ENCODE data around the gene SLC25A5.
"Not testable (repeated sequence)": the region's sequence is repeated elsewhere in the genome, so short reads cannot be mapped to it uniquely, and the experiment has no call there.

The SLC25A5 gene

GRCh38 chrX:119481323-119481801, 13.1 kb downstream of the SLC25A5 start:
- peak overlapping the region; percentile 57 for H3K9ac ChIP-seq (ENCODE audit: low read length)
- no peaks in the 10 kb centered on the region for H3K27me3 ChIP-seq (ENCODE audit: control insufficient read depth, insufficient read depth, low read length)
- H3K9me3 ChIP-seq (ENCODE audit: control insufficient read depth, low read length) = no peaks in the 10 kb centered on the region
- H3K4me3 ChIP-seq (ENCODE audit: low read length) = no peak overlapping the region
- no peaks in the 10 kb centered on the region for H3K36me3 ChIP-seq (ENCODE audit: control insufficient read depth, insufficient read depth, low read length)
- peaks cover 30% of the 10 kb centered on the region for H3K4me1 ChIP-seq (ENCODE audit: control insufficient read depth, insufficient read depth, low read length)

GRCh38 chrX:119482041-119482440, 13.8 kb downstream of the SLC25A5 start:
- peak overlapping the region; percentile 57 for H3K9ac ChIP-seq (ENCODE audit: low read length)
- no peaks in the 10 kb centered on the region for H3K27me3 ChIP-seq (ENCODE audit: control insufficient read depth, insufficient read depth, low read length)
- no peaks in the 10 kb centered on the region for H3K9me3 ChIP-seq (ENCODE audit: control insufficient read depth, low read length)
- peaks cover 30% of the 10 kb centered on the region for H3K4me1 ChIP-seq (ENCODE audit: control insufficient read depth, insufficient read depth, low read length)
- no peaks in the 10 kb centered on the region for H3K36me3 ChIP-seq (ENCODE audit: control insufficient read depth, insufficient read depth, low read length)
- H3K4me3 ChIP-seq (ENCODE audit: low read length) = no peak overlapping the region

- H3K4me1 ChIP-seq (ENCODE audit: control insufficient read depth, insufficient read depth, low read length) = peaks cover 27% of the 10 kb centered on the region
- no peaks in the 10 kb centered on the region for H3K9me3 ChIP-seq (ENCODE audit: control insufficient read depth, low read length)
- H3K4me3 ChIP-seq (ENCODE audit: low read length) = no peak overlapping the region
- peak overlapping the region; percentile 57 for H3K9ac ChIP-seq (ENCODE audit: low read length)
- no peaks in the 10 kb centered on the region for H3K36me3 ChIP-seq (ENCODE audit: control insufficient read depth, insufficient read depth, low read length)
- no peaks in the 10 kb centered on the region for H3K27me3 ChIP-seq (ENCODE audit: control insufficient read depth, insufficient read depth, low read length)
These were observed 14.5 kb downstream of the SLC25A5 start for GRCh38 chrX:119482481-119483480.

- Histone ChIP-seq H3K9ac (ENCODE audit: low read length) (no peak overlapping the region), H3K36me3 (ENCODE audit: control insufficient read depth, insufficient read depth, low read length) (no peaks in the 10 kb centered on the region), H3K27me3 (ENCODE audit: control insufficient read depth, insufficient read depth, low read length) (no peaks in the 10 kb centered on the region), H3K4me3 (ENCODE audit: low read length) (no peak overlapping the region), H3K4me1 (ENCODE audit: control insufficient read depth, insufficient read depth, low read length) (peaks cover 14% of the 10 kb centered on the region), H3K9me3 (ENCODE audit: control insufficient read depth, low read length) (no peaks in the 10 kb centered on the region)
These were observed 18.5 kb downstream of the SLC25A5 start for GRCh38 chrX:119486745-119487144.

- not testable (repeated sequence) for H3K9me3 ChIP-seq (ENCODE audit: control insufficient read depth, low read length); H3K9ac ChIP-seq (ENCODE audit: low read length); H3K4me3 ChIP-seq (ENCODE audit: low read length); H3K27me3 ChIP-seq (ENCODE audit: control insufficient read depth, insufficient read depth, low read length); H3K36me3 ChIP-seq (ENCODE audit: control insufficient read depth, insufficient read depth, low read length)
- H3K4me1 ChIP-seq (ENCODE audit: control insufficient read depth, insufficient read depth, low read length) = peaks cover 12% of the 10 kb centered on the region
These were observed 19.5 kb downstream of the SLC25A5 start for GRCh38 chrX:119487766-119488165.

GRCh38 chrX:119488749-119489148, 20.5 kb downstream of the SLC25A5 start:
- Histone ChIP-seq H3K9me3 (ENCODE audit: control insufficient read depth, low read length) (no peaks in the 10 kb centered on the region), H3K4me3 (ENCODE audit: low read length) (no peak overlapping the region), H3K9ac (ENCODE audit: low read length) (no peak overlapping the region), H3K4me1 (ENCODE audit: control insufficient read depth, insufficient read depth, low read length) (peaks cover 21% of the 10 kb centered on the region), H3K27me3 (ENCODE audit: control insufficient read depth, insufficient read depth, low read length) (no peaks in the 10 kb centered on the region), H3K36me3 (ENCODE audit: control insufficient read depth, insufficient read depth, low read length) (no peaks in the 10 kb centered on the region)

GRCh38 chrX:119489212-119490074, 21.2 kb downstream of the SLC25A5 start:
- H3K4me3 ChIP-seq (ENCODE audit: low read length) = no peak overlapping the region
- no peaks in the 10 kb centered on the region for H3K27me3 ChIP-seq (ENCODE audit: control insufficient read depth, insufficient read depth, low read length)
- H3K9ac ChIP-seq (ENCODE audit: low read length) = no peak overlapping the region

GRCh38 chrX:119492463-119492862, 24.2 kb downstream of the SLC25A5 start:
- H3K9ac ChIP-seq (ENCODE audit: low read length) = no peak overlapping the region
- no peak overlapping the region for H3K4me3 ChIP-seq (ENCODE audit: low read length)
- peaks cover 48% of the 10 kb centered on the region for H3K4me1 ChIP-seq (ENCODE audit: control insufficient read depth, insufficient read depth, low read length)
- H3K9me3 ChIP-seq (ENCODE audit: control insufficient read depth, low read length) = no peaks in the 10 kb centered on the region
- no peaks in the 10 kb centered on the region for H3K27me3 ChIP-seq (ENCODE audit: control insufficient read depth, insufficient read depth, low read length)
- H3K36me3 ChIP-seq (ENCODE audit: control insufficient read depth, insufficient read depth, low read length) = no peaks in the 10 kb centered on the region

More at GRCh38 chrX:119489212-119490074, 21.2 kb downstream of the SLC25A5 start:
- H3K4me1 ChIP-seq (ENCODE audit: control insufficient read depth, insufficient read depth, low read length) = peaks cover 25% of the 10 kb centered on the region
- H3K9me3 ChIP-seq (ENCODE audit: control insufficient read depth, low read length) = no peaks in the 10 kb centered on the region
- no peaks in the 10 kb centered on the region for H3K36me3 ChIP-seq (ENCODE audit: control insufficient read depth, insufficient read depth, low read length)

DNA sequence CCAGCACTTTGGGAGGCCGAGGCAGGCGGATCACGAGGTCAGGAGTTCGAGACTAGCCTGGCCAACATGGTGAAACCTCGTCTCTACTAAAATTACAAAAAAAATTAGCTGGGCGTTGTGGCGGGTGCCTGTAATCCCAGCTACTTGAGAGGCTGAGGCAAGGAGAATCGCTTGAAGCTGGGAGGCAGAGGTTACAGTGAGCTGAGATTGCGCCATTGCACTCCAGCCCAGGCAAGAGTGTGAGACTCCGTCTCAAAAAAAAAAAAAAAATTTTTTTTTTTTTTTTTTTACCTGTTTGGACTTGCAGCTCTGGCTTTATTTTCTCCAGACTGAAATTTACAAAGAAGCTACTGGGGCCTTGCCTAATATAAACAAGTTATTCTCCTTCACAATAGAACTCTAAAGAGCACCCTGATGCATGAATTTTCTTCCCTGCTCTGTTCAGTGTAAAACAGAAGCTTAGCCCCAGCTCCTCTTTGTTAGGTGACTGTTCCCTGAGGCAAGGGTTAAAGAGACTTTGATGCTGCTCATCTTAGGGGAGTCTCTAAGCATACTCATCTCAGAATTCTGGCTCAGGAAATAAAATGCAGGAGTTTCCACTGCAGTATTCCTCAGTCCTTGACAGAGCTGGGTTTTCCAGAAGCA, 25.7 kb downstream of the SLC25A5 start:
- not testable (repeated sequence) for H3K4me3 ChIP-seq (ENCODE audit: low read length); H3K36me3 ChIP-seq (ENCODE audit: control insufficient read depth, insufficient read depth, low read length); H3K27me3 ChIP-seq (ENCODE audit: control insufficient read depth, insufficient read depth, low read length); H3K9me3 ChIP-seq (ENCODE audit: control insufficient read depth, low read length)
- Histone ChIP-seq H3K9ac (ENCODE audit: low read length) (peak overlapping the region; percentile 29), H3K4me1 (ENCODE audit: control insufficient read depth, insufficient read depth, low read length) (peaks cover 48% of the 10 kb centered on the region)

- H3K27me3 ChIP-seq (ENCODE audit: control insufficient read depth, insufficient read depth, low read length) = no peaks in the 10 kb centered on the region
- H3K9ac ChIP-seq (ENCODE audit: low read length) = peak overlapping the region; percentile 37
These were observed 27.8 kb downstream of the SLC25A5 start for GRCh38 chrX:119495734-119496726.

GRCh38 chrX:119497185-119497584, 28.9 kb downstream of the SLC25A5 start:
- H3K9me3 ChIP-seq (ENCODE audit: control insufficient read depth, low read length) = no peaks in the 10 kb centered on the region
- H3K4me3 ChIP-seq (ENCODE audit: low read length) = no peak overlapping the region
- peaks cover 64% of the 10 kb centered on the region for H3K4me1 ChIP-seq (ENCODE audit: control insufficient read depth, insufficient read depth, low read length)
- H3K27me3 ChIP-seq (ENCODE audit: control insufficient read depth, insufficient read depth, low read length) = no peaks in the 10 kb centered on the region
- H3K36me3 ChIP-seq (ENCODE audit: control insufficient read depth, insufficient read depth, low read length) = no peaks in the 10 kb centered on the region
- H3K9ac ChIP-seq (ENCODE audit: low read length) = no peak overlapping the region

More at GRCh38 chrX:119495734-119496726, 27.8 kb downstream of the SLC25A5 start:
- no peaks in the 10 kb centered on the region for H3K36me3 ChIP-seq (ENCODE audit: control insufficient read depth, insufficient read depth, low read length)
- no peaks in the 10 kb centered on the region for H3K9me3 ChIP-seq (ENCODE audit: control insufficient read depth, low read length)
- no peak overlapping the region for H3K4me3 ChIP-seq (ENCODE audit: low read length)
- peaks cover 53% of the 10 kb centered on the region for H3K4me1 ChIP-seq (ENCODE audit: control insufficient read depth, insufficient read depth, low read length)
